Fibroblast of lung (primary cell): ENCODE measurements around the gene SELENOO. TPM values are rescaled to one million over a fixed set of nuclear protein-coding genes. Genes with fewer than 3 reads are reported as not detected.

Source experiments
- DNase-seq, 2 donors: peaks; one replicate each; pipeline versions ENCODE4 v3.0.0 to v3.0.0-alpha.2; 2010; ENCODE audit warnings: low read depth in 2 of 2
- H2AFZ ChIP-seq: 2 replicates; pipeline ENCODE4 v1.5.1; 2012; ENCODE audit warnings: low read length, control low read depth, inconsistent platforms
- H3K27ac ChIP-seq: 2 replicates; pipeline ENCODE4 v1.5.1; 2011; ENCODE audit warnings: low read length, control low read depth; ENCODE audit not compliant: insufficient read depth
- H3K27me3 ChIP-seq: 2 replicates; pipeline ENCODE4 v1.5.1; 2011; ENCODE audit warnings: mild to moderate bottlenecking, low read length; ENCODE audit not compliant: control insufficient read depth, insufficient read depth
- H3K36me3 ChIP-seq: 2 replicates; pipeline ENCODE4 v1.5.1; 2011; ENCODE audit warnings: low read length; ENCODE audit not compliant: control insufficient read depth, insufficient read depth
- H3K4me1 ChIP-seq: 2 replicates; pipeline ENCODE4 v1.5.1; 2011; ENCODE audit warnings: low read length; ENCODE audit not compliant: control insufficient read depth, insufficient read depth; ENCODE audit errors: extremely low read depth
- H3K4me2 ChIP-seq: 2 replicates; pipeline ENCODE4 v1.5.1; 2011; ENCODE audit warnings: low read length, control low read depth; ENCODE audit not compliant: insufficient read depth; ENCODE audit errors: extremely low read depth
- H3K4me3 ChIP-seq, 4 experiments: fragments of 200-600 bp in 1 of 4; sonication (generic) in 1 of 4; replicated peaks in 1 of 4; 2 replicates each; pipeline ENCODE4 v1.5.1; 2011 to 2016; ENCODE audit warnings: low read length in 4 of 4, low read depth in 3 of 4, mild to moderate bottlenecking in 3 of 4, control low read depth in 2 of 4, inconsistent platforms in 1 of 4, mixed read lengths in 1 of 4; ENCODE audit not compliant: insufficient read depth in 1 of 4; ENCODE audit errors: control extremely low read depth in 1 of 4
- H3K79me2 ChIP-seq: 2 replicates; pipeline ENCODE4 v1.5.1; 2012; ENCODE audit warnings: mild to moderate bottlenecking, low read length, inconsistent platforms; ENCODE audit not compliant: control insufficient read depth, insufficient read depth
- H3K9ac ChIP-seq: 2 replicates; pipeline ENCODE4 v1.5.1; 2011; ENCODE audit warnings: mild to moderate bottlenecking, low read length, control low read depth; ENCODE audit not compliant: insufficient read depth
- H3K9me3 ChIP-seq: 2 replicates; pipeline ENCODE4 v1.5.1; 2012; ENCODE audit warnings: low read depth, low read length; ENCODE audit not compliant: control insufficient read depth, insufficient read depth
- H4K20me1 ChIP-seq: 2 replicates; pipeline ENCODE4 v1.5.1; 2011; ENCODE audit warnings: low read length; ENCODE audit not compliant: control insufficient read depth, insufficient read depth; ENCODE audit errors: extremely low read depth
- CTCF ChIP-seq, 2 donors: IDR thresholded peaks in 1 of 2; conservative IDR thresholded peaks in 1 of 2; 1 replicate in 1 of 2; 2 replicates in 1 of 2; pipeline ENCODE4 v1.5.1; 2011 to 2012; ENCODE audit warnings: low read length in 2 of 2, control low read depth in 1 of 2, inconsistent platforms in 1 of 2, low read depth in 1 of 2, mild to moderate bottlenecking in 1 of 2
- EZH2 ChIP-seq: IDR thresholded peaks from 2 replicates; pipeline ENCODE4 v1.5.1; 2012; ENCODE audit warnings: low read length, control low read depth, mild to moderate bottlenecking; ENCODE audit errors: missing control alignments
- polyA plus RNA-seq, 2 donors: library from polyadenylated mRNA; depleted of rRNA in 1 of 2; stranded (reverse) in 1 of 2; unstranded in 1 of 2; fragments of >200 nt; gene quantifications; 2 replicates each; pipeline ENCODE4 v1.2.1, GENCODE V29; 2011 to 2012; ENCODE audit warnings: missing spikeins in 1 of 2
- total RNA-seq: library from RNA; depleted of rRNA; stranded (reverse); fragments of >200 nt; gene quantifications from 2 replicates; pipeline ENCODE4 v1.2.1, GENCODE V29; 2014

Gene SELENOO
- total and polyA plus RNA-seq, 2 donors (not counting 1 experiment from before 2014, with no cell fraction given), result 8.3 to 20.1 TPM

- Histone ChIP-seq H3K27ac (no peak overlapping the region), H3K36me3 (peaks cover 30% of the 10 kb centered on the region), H3K4me1 (peaks cover 18% of the 10 kb centered on the region), H3K27me3 (no peaks in the 10 kb centered on the region), H4K20me1 (no peaks in the 10 kb centered on the region), H3K79me2 (peaks cover 49% of the 10 kb centered on the region), H3K4me2 (no peak overlapping the region), H3K9ac (no peak overlapping the region), H3K4me3 (peak overlapping the region in 1 of 4 experiments; percentile 94), H2AFZ (no peak overlapping the region), H3K9me3 (no peaks in the 10 kb centered on the region)
- TF ChIP-seq CTCF (conservative IDR thresholded peaks at IDR 0.05 in 1 of 2, IDR thresholded peaks at IDR 0.05 in 1 of 2; ENCODE audit: low read depth in 1 of 2, low read length in 2 of 2), result no peak
- TF ChIP-seq EZH2, result no peak
- DNase-seq, result no peak
These were observed 45.7 kb downstream of the SELENOO start for GRCh38 chr22:50246242-50247175.

- Histone ChIP-seq H3K79me2 (peaks cover 42% of the 10 kb centered on the region), H3K4me2 (no peak overlapping the region), H4K20me1 (no peaks in the 10 kb centered on the region), H3K27me3 (no peaks in the 10 kb centered on the region), H3K9me3 (no peaks in the 10 kb centered on the region), H3K27ac (peak overlapping the region; percentile 54), H3K4me3 (no peak overlapping the region), H2AFZ (no peak overlapping the region), H3K36me3 (peaks cover 30% of the 10 kb centered on the region), H3K4me1 (peaks cover 13% of the 10 kb centered on the region), H3K9ac (no peak overlapping the region)
- peak; percentile 45 to 67 for DNase-seq
- no peak for TF ChIP-seq EZH2
These were observed 46.9 kb downstream of the SELENOO start for GRCh38 chr22:50247748-50248147.

GRCh38 chr22:50248196-50249081 is 47.6 kb downstream of the SELENOO start:
- peaks cover 33% of the 10 kb centered on the region for H3K36me3 ChIP-seq
- no peak for TF ChIP-seq EZH2
- H3K9ac ChIP-seq, result no peak overlapping the region
- no peak overlapping the region for H3K4me2 ChIP-seq
- peak overlapping the region; percentile 34 for H3K27ac ChIP-seq
- no peak overlapping the region for H3K4me3 ChIP-seq
- H2AFZ ChIP-seq, result no peak overlapping the region
- peaks cover 13% of the 10 kb centered on the region for H3K4me1 ChIP-seq
- H3K79me2 ChIP-seq, result peaks cover 36% of the 10 kb centered on the region
- no peaks in the 10 kb centered on the region for H3K9me3 ChIP-seq
- DNase-seq, result no peak
- no peaks in the 10 kb centered on the region for H3K27me3 ChIP-seq
- H4K20me1 ChIP-seq, result no peaks in the 10 kb centered on the region
